K562 (cell line): ENCODE data around the gene SYT14. TPM values are rescaled to one million over a fixed set of nuclear protein-coding genes. Genes with fewer than 3 reads are reported as not detected.
A peak's percentile ranks its signal among the peaks of the same experiment; 100 is the strongest.

Source experiments
- ATAC-seq: fragments of 200-7000 bp; cut with Tn5 transposase; 3 replicates; pipeline ENCODE4 v1.9.1; 2020; ENCODE audit warnings: moderate library complexity
- BruUV-seq: library from RNA; stranded (reverse); fragments of 400-500 nt; replicated peaks from 2 replicates; lab custom pipeline; 2021; lab: Mats Ljungman, UMichigan
- CTCF ChIA-PET: fragments of 300-600 bp; formaldehyde crosslinking; extraction: SDS; loops from one replicate; lab custom pipeline; 2021; ENCODE audit warnings: low intra/inter-chr PET ratio; lab: Yijun Ruan, JAX
- POLR2A ChIA-PET: fragments of 300-600, 350-650 bp; sonication (Branson Sonifier 250); formaldehyde crosslinking; extraction: SDS; loops from one replicate; lab custom pipeline; 2021; ENCODE audit warnings: antibody characterized with exemption, inconsistent platforms; lab: Yijun Ruan, JAX
- DNase-seq, 4 experiments: peaks; one replicate each; pipeline versions ENCODE4 v3.0.0 to v3.0.0-alpha.2; 2011 to 2018; ENCODE audit warnings: low spot score in 3 of 4, mixed read lengths in 3 of 4; ENCODE audit errors: extremely low read depth in 1 of 4
- FAIRE-seq: peaks from 2 replicates; lab custom pipeline; 2011; peaks lifted over from hg19 to GRCh38; lab: Jason Lieb, UNC
- H2AFZ ChIP-seq: 2 replicates; pipeline ENCODE4 v1.6.0; 2011; ENCODE audit warnings: low read depth, low read length, control low read depth, inconsistent platforms
- H3K27ac ChIP-seq: fragments of 200-600 bp; 3 replicates; pipeline ENCODE4 v1.8.0; 2011; ENCODE audit warnings: low read depth, mild to moderate bottlenecking, control low read depth, inconsistent platforms, low read length, moderate library complexity, mixed read lengths; ENCODE audit errors: extremely low read depth
- H3K27me3 ChIP-seq, 2 experiments: fragments of 300-600 bp in 1 of 2; 2 replicates in 1 of 2; 3 replicates in 1 of 2; pipeline versions ENCODE4 v1.6.0 to v1.8.0; 2011; ENCODE audit warnings: inconsistent platforms in 2 of 2, low read length in 2 of 2, mild to moderate bottlenecking in 1 of 2, mixed read lengths in 1 of 2, moderate library complexity in 1 of 2; ENCODE audit not compliant: control insufficient read depth in 2 of 2, insufficient read depth in 2 of 2
- H3K36me3 ChIP-seq: fragments of 300-600 bp; 3 replicates; pipeline ENCODE4 v1.8.0; 2011; ENCODE audit warnings: mild to moderate bottlenecking, low read length, inconsistent platforms; ENCODE audit not compliant: control insufficient read depth, insufficient read depth
- H3K4me1 ChIP-seq, 2 experiments: fragments of 200-600 bp in 1 of 2; replicated peaks in 1 of 2; 2 replicates in 1 of 2; 3 replicates in 1 of 2; pipeline versions ENCODE4 v1.5.1 to v1.8.0; 2011; ENCODE audit warnings: inconsistent platforms in 2 of 2, low read length in 2 of 2, mild to moderate bottlenecking in 1 of 2, mixed read lengths in 1 of 2, moderate library complexity in 1 of 2; ENCODE audit not compliant: control insufficient read depth in 2 of 2, insufficient read depth in 2 of 2
- H3K4me2 ChIP-seq: 2 replicates; pipeline ENCODE4 v1.6.1; 2011; ENCODE audit warnings: low read length, control low read depth, inconsistent platforms, mixed read lengths; ENCODE audit not compliant: insufficient read depth
- H3K4me3 ChIP-seq: fragments of 200-600 bp; sonication (generic), shearing (Covaris generic); 2 replicates; pipeline ENCODE4 v1.5.1; 2016; ENCODE audit warnings: control low read depth, inconsistent platforms
- H3K79me2 ChIP-seq: fragments of 200-600 bp; 3 replicates; pipeline ENCODE4 v1.8.0; 2011; ENCODE audit warnings: low read length, inconsistent platforms; ENCODE audit not compliant: control insufficient read depth, insufficient read depth
- H3K9ac ChIP-seq, 2 experiments: 2 replicates each; pipeline versions ENCODE4 v1.6.0 to v1.6.1; 2011; ENCODE audit warnings: low read depth in 2 of 2, low read length in 2 of 2, control low read depth in 1 of 2, inconsistent platforms in 1 of 2, mild to moderate bottlenecking in 1 of 2, mixed read lengths in 1 of 2; ENCODE audit not compliant: insufficient read depth in 1 of 2
- H3K9me1 ChIP-seq: one replicate; pipeline ENCODE4 v1.6.0; 2011; ENCODE audit warnings: inconsistent platforms, mild to moderate bottlenecking, low read length, moderate library complexity; ENCODE audit not compliant: control insufficient read depth, insufficient read depth
- H3K9me3 ChIP-seq: replicated peaks from 2 replicates; pipeline ENCODE4 v1.5.1; 2011; ENCODE audit warnings: low read depth, low read length, inconsistent platforms; ENCODE audit not compliant: control insufficient read depth, insufficient read depth
- H4K20me1 ChIP-seq: replicated peaks from 2 replicates; pipeline ENCODE4 v1.6.1; 2011; ENCODE audit warnings: low read length, inconsistent platforms, mixed read lengths; ENCODE audit not compliant: control insufficient read depth, insufficient read depth
- CBX2 ChIP-seq: fragments of 200-600 bp; sonication (generic); IDR thresholded peaks from one replicate; pipeline ENCODE4 v1.6.1; 2012; ENCODE audit warnings: mild to moderate bottlenecking, low read length, inconsistent platforms; ENCODE audit not compliant: insufficient read depth, poor library complexity, severe bottlenecking
- ELF2 ChIP-seq: fragments of 250-450 bp; sonication (Bioruptor Pico); IDR thresholded peaks from 2 replicates; pipeline ENCODE4 v1.5.0; 2021; ENCODE audit warnings: mild to moderate bottlenecking
- EWSR1 ChIP-seq: fragments of 450-650 bp; IDR thresholded peaks from 2 replicates; pipeline ENCODE4 v1.6.1; 2018; ENCODE audit warnings: borderline replicate concordance, mild to moderate bottlenecking, low read depth, moderate library complexity; ENCODE audit not compliant: partially characterized antibody
- KAT7 ChIP-seq: sonication (generic); formaldehyde crosslinking; IDR thresholded peaks from 2 replicates; pipeline ENCODE4 v1.8.0; 2022; ENCODE audit warnings: missing genetic modification reagents, mild to moderate bottlenecking, borderline replicate concordance
- KAT8 ChIP-seq: fragments of 450-650 bp; IDR thresholded peaks from 2 replicates; pipeline ENCODE4 v1.6.1; 2016; ENCODE audit warnings: low read depth, mild to moderate bottlenecking
- NFIX ChIP-seq: fragments of 250-450 bp; sonication (Bioruptor Pico); IDR thresholded peaks from 2 replicates; pipeline ENCODE4 v1.4.0; 2020; ENCODE audit warnings: low read depth, mild to moderate bottlenecking, moderate library complexity
- RFX1 ChIP-seq: fragments of 450-650 bp; IDR thresholded peaks from 2 replicates; pipeline ENCODE4 v1.6.1; 2016; ENCODE audit warnings: mild to moderate bottlenecking, moderate library complexity
- SIN3B ChIP-seq: fragments of 450-650 bp; IDR thresholded peaks from 2 replicates; pipeline ENCODE4 v1.6.1; 2017; ENCODE audit warnings: low read depth, mild to moderate bottlenecking, moderate library complexity
- ZC3H11A ChIP-seq: IDR thresholded peaks from 2 replicates; pipeline ENCODE4 v1.6.1; 2012; ENCODE audit warnings: low read depth, low read length, improper control_type of control experiment
- ZNF174 ChIP-seq: fragments of 250-450 bp; sonication (Bioruptor Pico); IDR thresholded peaks from 2 replicates; pipeline ENCODE4 v1.4.0; 2020; ENCODE audit warnings: mild to moderate bottlenecking
- ZNF76 ChIP-seq: fragments of 250-450 bp; sonication (Bioruptor Pico); IDR thresholded peaks from 2 replicates; pipeline ENCODE4 v1.4.0; 2020; ENCODE audit warnings: mild to moderate bottlenecking, moderate library complexity, borderline replicate concordance
- WGBS: fragments of 100-300 bp; shearing (Covaris generic); methylation state at CpG from one replicate; pipeline ENCODE4 v1.1.6; 2016; ENCODE audit warnings: low coverage, mixed read lengths; ENCODE audit not compliant: insufficient coverage; ENCODE audit errors: missing lambda C conversion rate; 5-methylcytosine and 5-hydroxymethylcytosine counted together
- in situ Hi-C: fragments of 300-500 bp; cut with MboI; formaldehyde crosslinking; loops from 4 replicates; pipeline ENCODE4 v1.15.0; 2018; ENCODE audit warnings: inconsistent platforms, mixed read lengths
- intact Hi-C: fragments of 100-400 bp; cut with micrococcal nuclease; formaldehyde crosslinking; loops from 2 replicates; pipeline ENCODE4 v1.14.2; 2022
- polyA plus RNA-seq, 8 experiments: library from polyadenylated mRNA; depleted of rRNA in 4 of 8; stranded (reverse) in 5 of 8; unstranded in 3 of 8; fragments of >200 nt; fragmentation: Nextera tagmentation in 2 of 8; fragmentation: Illumina TruSeq in 1 of 8; extraction: Ambion mirVana in 2 of 8; extraction: Trizol in 1 of 8; gene quantifications; 2 replicates each; pipeline versions ENCODE4 v1.2.1 to v1.2.3, GENCODE V29; 2011 to 2014; ENCODE audit warnings: inconsistent platforms in 1 of 8, missing spikeins in 1 of 8
- total RNA-seq, 7 experiments: library from RNA; depleted of rRNA in 6 of 7; stranded (reverse); fragments of >200 nt in 6 of 7; fragmentation: Illumina TruSeq in 2 of 7; extraction: Trizol in 2 of 7; gene quantifications; 2 replicates each; pipeline versions ENCODE4 v1.2.1 to v1.2.3, GENCODE V29; 2011 to 2021; ENCODE audit warnings: low replicate concordance in 1 of 7
- TF ChIP-seq, protein P1 (sequence below): fragments of 450-650 bp; IDR thresholded peaks from 2 replicates; pipeline ENCODE4 v1.6.1; 2016; ENCODE audit warnings: missing biosample characterization, missing genetic modification characterization
- TF ChIP-seq, protein P2 (sequence below): fragments of 250-450 bp; sonication (Bioruptor Pico); IDR thresholded peaks from 2 replicates; pipeline ENCODE4 v1.8.0; 2022; ENCODE audit warnings: inconsistent platforms

The SYT14 gene
- total and polyA plus RNA-seq, 9 of the 15 experiments (the other 6 are each of a cell fraction or from before 2014, with no cell fraction given): 0.01 to 0.04 TPM; not detected in 7

DNA sequence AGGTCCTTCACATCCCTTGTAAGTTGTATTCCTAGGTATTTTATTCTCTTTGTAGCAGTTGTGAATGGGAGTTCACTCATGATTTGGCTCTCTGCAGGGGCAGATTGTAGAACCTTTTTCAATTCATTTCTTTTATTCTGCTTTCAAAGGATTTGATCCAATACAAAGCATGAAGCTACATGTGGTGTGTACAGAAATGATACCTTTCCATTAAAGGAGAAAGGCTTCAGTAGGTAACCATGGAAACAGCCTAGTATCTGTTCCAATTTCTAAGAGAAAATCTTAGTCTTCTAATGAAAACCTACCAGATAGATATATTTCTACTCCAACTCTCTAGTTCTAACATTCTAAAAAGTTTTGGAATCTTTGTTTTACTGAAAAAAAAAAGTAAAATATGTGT lies 105.0 kb downstream of the SYT14 start:
- H3K27ac ChIP-seq: no peak overlapping the region
- in situ Hi-C loops: no loop called here
- ChIA-PET POLR2A (no interaction called here), CTCF (no interaction called here)
- no peak overlapping the region for H3K9ac ChIP-seq
- H3K4me2 ChIP-seq: no peak overlapping the region
- no peaks in the 10 kb centered on the region for H3K4me1 ChIP-seq
- no peaks in the 10 kb centered on the region for H3K9me1 ChIP-seq
- no peak for FAIRE-seq
- no peak for DNase-seq
- no peaks in the 10 kb centered on the region for H3K79me2 ChIP-seq
- H3K4me3 ChIP-seq: no peak overlapping the region
- no peaks in the 10 kb centered on the region for H3K36me3 ChIP-seq
- no peaks in the 10 kb centered on the region for H3K27me3 ChIP-seq
- BruUV-seq: no TSS peak
- peak; percentile 58 for TF ChIP-seq RFX1
- no peak for TF ChIP-seq SIN3B
- TF ChIP-seq, all 486 proteins: peak for 1
- no peak for ATAC-seq
- H2AFZ ChIP-seq: no peak overlapping the region
- no peaks in the 10 kb centered on the region for H4K20me1 ChIP-seq
- intact Hi-C loops: no loop called here
- H3K9me3 ChIP-seq: no peaks in the 10 kb centered on the region

DNA sequence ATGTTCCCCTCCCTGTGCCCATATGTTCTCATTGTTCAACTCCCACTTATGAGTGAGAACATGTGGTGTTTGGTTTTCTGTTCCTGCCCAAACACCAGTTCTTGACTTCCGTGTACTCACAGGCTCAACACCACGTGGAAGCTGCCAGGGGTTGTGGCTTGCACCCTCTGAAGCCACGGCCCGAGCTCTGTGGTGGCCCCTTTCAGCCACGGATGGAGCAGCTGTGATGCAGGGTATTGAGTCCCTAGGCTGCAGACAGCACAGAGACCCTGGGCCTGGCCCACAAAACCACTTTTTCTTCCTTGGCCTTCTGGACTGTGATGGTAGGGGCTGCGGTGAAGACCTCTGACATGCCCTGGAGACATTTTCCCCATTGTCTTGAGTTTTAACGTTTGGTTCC lies 111.6 kb downstream of the SYT14 start:
- H3K4me3 ChIP-seq: no peak overlapping the region
- H3K4me2 ChIP-seq: no peak overlapping the region
- intact Hi-C loops: no loop called here
- H3K9me3 ChIP-seq: no peaks in the 10 kb centered on the region
- in situ Hi-C loops: no loop called here
- 4% methylated on average over 7 of the region's 7 CpGs for WGBS
- no peaks in the 10 kb centered on the region for H4K20me1 ChIP-seq
- ChIA-PET POLR2A (no interaction called here), CTCF (no interaction called here)
- H3K36me3 ChIP-seq: no peaks in the 10 kb centered on the region
- FAIRE-seq: no peak
- no peaks in the 10 kb centered on the region for H3K79me2 ChIP-seq
- no peak for DNase-seq
- H3K27ac ChIP-seq: no peak overlapping the region
- BruUV-seq: no TSS peak
- ATAC-seq: no peak
- no peaks in the 10 kb centered on the region for H3K9me1 ChIP-seq
- H3K9ac ChIP-seq: no peak overlapping the region
- no peaks in the 10 kb centered on the region for H3K4me1 ChIP-seq
- no peaks in the 10 kb centered on the region for H3K27me3 ChIP-seq
- no peak overlapping the region for H2AFZ ChIP-seq
- TF ChIP-seq, protein P1, sequence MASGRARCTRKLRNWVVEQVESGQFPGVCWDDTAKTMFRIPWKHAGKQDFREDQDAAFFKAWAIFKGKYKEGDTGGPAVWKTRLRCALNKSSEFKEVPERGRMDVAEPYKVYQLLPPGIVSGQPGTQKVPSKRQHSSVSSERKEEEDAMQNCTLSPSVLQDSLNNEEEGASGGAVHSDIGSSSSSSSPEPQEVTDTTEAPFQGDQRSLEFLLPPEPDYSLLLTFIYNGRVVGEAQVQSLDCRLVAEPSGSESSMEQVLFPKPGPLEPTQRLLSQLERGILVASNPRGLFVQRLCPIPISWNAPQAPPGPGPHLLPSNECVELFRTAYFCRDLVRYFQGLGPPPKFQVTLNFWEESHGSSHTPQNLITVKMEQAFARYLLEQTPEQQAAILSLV: no peak
- no peak for TF ChIP-seq EWSR1
- no peak for TF ChIP-seq ZNF174
- no peak for TF ChIP-seq CBX2
- no peak for TF ChIP-seq ZNF76 (CRISPR knock-in tag)
- no peak for TF ChIP-seq ZC3H11A
- TF ChIP-seq ELF2 (CRISPR knock-in tag): no peak
- TF ChIP-seq, protein P2, sequence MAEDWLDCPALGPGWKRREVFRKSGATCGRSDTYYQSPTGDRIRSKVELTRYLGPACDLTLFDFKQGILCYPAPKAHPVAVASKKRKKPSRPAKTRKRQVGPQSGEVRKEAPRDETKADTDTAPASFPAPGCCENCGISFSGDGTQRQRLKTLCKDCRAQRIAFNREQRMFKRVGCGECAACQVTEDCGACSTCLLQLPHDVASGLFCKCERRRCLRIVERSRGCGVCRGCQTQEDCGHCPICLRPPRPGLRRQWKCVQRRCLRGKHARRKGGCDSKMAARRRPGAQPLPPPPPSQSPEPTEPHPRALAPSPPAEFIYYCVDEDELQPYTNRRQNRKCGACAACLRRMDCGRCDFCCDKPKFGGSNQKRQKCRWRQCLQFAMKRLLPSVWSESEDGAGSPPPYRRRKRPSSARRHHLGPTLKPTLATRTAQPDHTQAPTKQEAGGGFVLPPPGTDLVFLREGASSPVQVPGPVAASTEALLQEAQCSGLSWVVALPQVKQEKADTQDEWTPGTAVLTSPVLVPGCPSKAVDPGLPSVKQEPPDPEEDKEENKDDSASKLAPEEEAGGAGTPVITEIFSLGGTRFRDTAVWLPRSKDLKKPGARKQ (CRISPR knock-in tag): no peak
- no peak for TF ChIP-seq KAT7
- no peak for TF ChIP-seq NFIX (CRISPR knock-in tag)
- no peak for TF ChIP-seq KAT8
